Measurements from ENCODE around the gene TRIM50. TPM values are rescaled to one million over a fixed set of nuclear protein-coding genes. Genes with fewer than 3 reads are reported as not detected.

Gene TRIM50
- total and polyA plus RNA-seq, 2 of the 4 experiments (the other 2 are of a cell fraction) = not detected

DNA sequence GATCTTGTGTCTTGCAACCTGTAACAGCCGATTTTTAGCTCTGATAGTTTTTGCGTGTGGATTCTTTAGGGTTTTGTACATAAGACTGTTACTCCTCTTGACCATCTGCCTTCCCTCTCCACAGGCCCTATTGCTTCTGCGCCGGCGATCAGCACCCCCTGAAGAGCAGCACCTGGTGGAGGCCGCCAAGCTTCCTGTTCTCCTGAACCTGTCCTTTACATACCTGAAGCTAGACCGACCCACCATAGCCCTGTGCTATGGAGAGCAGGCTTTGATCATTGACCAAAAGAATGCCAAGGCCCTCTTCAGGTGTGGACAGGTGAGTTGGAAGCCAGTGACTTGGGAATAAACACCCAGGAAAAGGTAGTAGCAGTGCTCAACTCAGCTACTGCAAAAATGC lies 12.6 kb upstream of the TRIM50 start:
- Histone ChIP-seq H3K4me2 (ENCODE audit: low read depth, low read length) (no peak overlapping the region), H3K4me3 (ENCODE audit: insufficient read depth, low read depth, low read length) (no peak overlapping the region), H2BK120ac (ENCODE audit: low read depth, low read length) (no peak overlapping the region), H4K5ac (ENCODE audit: low read depth, low read length) (no peak overlapping the region), H3K23ac (ENCODE audit: low read depth, low read length) (no peak overlapping the region), H3K9ac (ENCODE audit: low read depth, low read length) (no peak overlapping the region), H2BK15ac (ENCODE audit: low read depth, low read length) (no peak overlapping the region), H3K4me1 (ENCODE audit: control insufficient read depth, insufficient read depth, low read length) (peaks cover 6% of the 10 kb centered on the region), H2BK5ac (ENCODE audit: low read depth, low read length, poor library complexity, severe bottlenecking) (no peak overlapping the region), H4K8ac (ENCODE audit: low read depth in 2 of 2, low read length in 2 of 2) (no peak overlapping the region), H2AFZ (replicated peaks; ENCODE audit: low read length, poor library complexity) (no peak overlapping the region), H3K9me1 (ENCODE audit: insufficient read depth, low read length) (0 out of 2 replicates have a peak, but pooled peaks cover 3% of the 10 kb centered on the region), H3K4ac (ENCODE audit: low read depth, low read length) (no peak overlapping the region), H2AK5ac (ENCODE audit: low read depth, low read length) (no peak overlapping the region), H2AK9ac (replicated peaks; ENCODE audit: low read depth, low read length, poor library complexity) (no peak overlapping the region), H3K79me1 (ENCODE audit: low read depth in 1 of 2, low read length in 2 of 2) (no peaks in the 10 kb centered on the region), H3K56ac (ENCODE audit: extremely low read depth, insufficient read depth, low read length) (no peak overlapping the region), H4K20me1 (ENCODE audit: insufficient read depth, low read length) (no peaks in the 10 kb centered on the region), H3K27ac (ENCODE audit: insufficient read depth, low read length) (no peak overlapping the region), H3K14ac (replicated peaks; ENCODE audit: low read depth, low read length) (no peak overlapping the region), H3K9me3 (ENCODE audit: control insufficient read depth, insufficient read depth, low read length) (no peaks in the 10 kb centered on the region), H3K36me3 (ENCODE audit: control insufficient read depth, insufficient read depth, low read length) (no peaks in the 10 kb centered on the region), H3K27me3 (ENCODE audit: control insufficient read depth, insufficient read depth, low read length) (peaks cover 3% of the 10 kb centered on the region), H3K18ac (ENCODE audit: low read depth, low read length) (no peak overlapping the region), H2BK20ac (ENCODE audit: low read depth, low read length) (no peak overlapping the region), H4K91ac (ENCODE audit: insufficient read depth, low read depth, low read length) (no peak overlapping the region)
- no peak for ATAC-seq (ENCODE audit: low read depth)
- WGBS, 2 experiments (ENCODE audit: extremely low coverage in 2 of 2, insufficient read length in 1 of 2) = no CpG with 5 or more reads among the region's 7 CpGs
- dilution Hi-C loops (cut with HindIII; ENCODE audit: low sequenced_read_pairs, unreplicated experiment) = no loop called here
- TF ChIP-seq BHLHE40 (IDR thresholded peaks at IDR 0.05; ENCODE audit: low read depth, low read length) (no peak), POLR2A (IDR thresholded peaks at IDR 0.05; ENCODE audit: low read depth, low read length) (no peak), RCOR1 (IDR thresholded peaks at IDR 0.05; ENCODE audit: insufficient replicate concordance, low read length) (no peak), MAZ (IDR thresholded peaks at IDR 0.05; ENCODE audit: borderline replicate concordance, low read depth, low read length) (no peak), SMC3 (IDR thresholded peaks at IDR 0.05; ENCODE audit: low read depth, low read length) (no peak), MXI1 (IDR thresholded peaks at IDR 0.05; ENCODE audit: borderline replicate concordance, low read depth, low read length) (no peak), NFE2L2 (IDR thresholded peaks at IDR 0.05; ENCODE audit: low read depth, low read length) (no peak), CEBPB (IDR thresholded peaks at IDR 0.05; ENCODE audit: low read depth, low read length) (no peak), MAFK (IDR thresholded peaks at IDR 0.05; ENCODE audit: low read depth, low read length) (no peak), FOS (IDR thresholded peaks at IDR 0.05; ENCODE audit: low read depth, low read length) (no peak), CHD1 (IDR thresholded peaks at IDR 0.05; ENCODE audit: low read depth, low read length) (no peak), RAD21 (IDR thresholded peaks at IDR 0.05; ENCODE audit: low read length) (no peak), ELK1 (IDR thresholded peaks at IDR 0.05; ENCODE audit: borderline replicate concordance, low read depth, low read length) (no peak)
- TF ChIP-seq, protein P1, sequence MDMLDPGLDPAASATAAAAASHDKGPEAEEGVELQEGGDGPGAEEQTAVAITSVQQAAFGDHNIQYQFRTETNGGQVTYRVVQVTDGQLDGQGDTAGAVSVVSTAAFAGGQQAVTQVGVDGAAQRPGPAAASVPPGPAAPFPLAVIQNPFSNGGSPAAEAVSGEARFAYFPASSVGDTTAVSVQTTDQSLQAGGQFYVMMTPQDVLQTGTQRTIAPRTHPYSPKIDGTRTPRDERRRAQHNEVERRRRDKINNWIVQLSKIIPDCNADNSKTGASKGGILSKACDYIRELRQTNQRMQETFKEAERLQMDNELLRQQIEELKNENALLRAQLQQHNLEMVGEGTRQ (IDR thresholded peaks at IDR 0.05; ENCODE audit: low read depth, low read length) = no peak
- TF ChIP-seq, protein P2, sequence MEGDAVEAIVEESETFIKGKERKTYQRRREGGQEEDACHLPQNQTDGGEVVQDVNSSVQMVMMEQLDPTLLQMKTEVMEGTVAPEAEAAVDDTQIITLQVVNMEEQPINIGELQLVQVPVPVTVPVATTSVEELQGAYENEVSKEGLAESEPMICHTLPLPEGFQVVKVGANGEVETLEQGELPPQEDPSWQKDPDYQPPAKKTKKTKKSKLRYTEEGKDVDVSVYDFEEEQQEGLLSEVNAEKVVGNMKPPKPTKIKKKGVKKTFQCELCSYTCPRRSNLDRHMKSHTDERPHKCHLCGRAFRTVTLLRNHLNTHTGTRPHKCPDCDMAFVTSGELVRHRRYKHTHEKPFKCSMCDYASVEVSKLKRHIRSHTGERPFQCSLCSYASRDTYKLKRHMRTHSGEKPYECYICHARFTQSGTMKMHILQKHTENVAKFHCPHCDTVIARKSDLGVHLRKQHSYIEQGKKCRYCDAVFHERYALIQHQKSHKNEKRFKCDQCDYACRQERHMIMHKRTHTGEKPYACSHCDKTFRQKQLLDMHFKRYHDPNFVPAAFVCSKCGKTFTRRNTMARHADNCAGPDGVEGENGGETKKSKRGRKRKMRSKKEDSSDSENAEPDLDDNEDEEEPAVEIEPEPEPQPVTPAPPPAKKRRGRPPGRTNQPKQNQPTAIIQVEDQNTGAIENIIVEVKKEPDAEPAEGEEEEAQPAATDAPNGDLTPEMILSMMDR (conservative IDR thresholded peaks at IDR 0.05; ENCODE audit: low read depth, low read length) = no peak
- POLR2A ChIA-PET (ENCODE audit: unreplicated experiment) = no interaction called here
- intact Hi-C loops (cut with micrococcal nuclease) = no loop called here
- in situ Hi-C loops (cut with MboI; ENCODE audit: low sequenced_read_pairs) = loop anchor here (5.0 kb wide), 1 partner anchor 97 kb away; no protein-coding TSS in a partner anchor
- CTCF ChIA-PET = interaction anchor here (0.6 to 3.0 kb wide), 2 partner anchors 16 to 49 kb away, joined by 3 to 11 read pairs; no protein-coding TSS in a partner anchor
- DNase-seq = no peak
- no TSS peak for BruUV-seq (replicated peaks)
